Breast epithelium (tissue), 4 donors: ENCODE results near the gene PTPN1. TPM values are rescaled to one million over a fixed set of nuclear protein-coding genes. Genes with fewer than 3 reads are reported as not detected.

Experiments used
- DNase-seq, 2 donors: peaks; one replicate each; pipeline ENCODE4 v3.0.0-alpha.2; 2019; ENCODE audit warnings: low spot score in 2 of 2
- H3K27ac ChIP-seq, 2 donors: fragments of 200-600 bp; sonication (generic) in 1 of 2; one replicate each; pipeline ENCODE4 v1.5.1; 2016 to 2019; ENCODE audit warnings: mild to moderate bottlenecking in 1 of 2
- H3K27me3 ChIP-seq, 2 donors: fragments of 200-600 bp; sonication (generic) in 1 of 2; one replicate each; pipeline versions ENCODE4 v1.5.1 to v1.6.0; 2017 to 2019; ENCODE audit warnings: control low read depth in 1 of 2, mild to moderate bottlenecking in 1 of 2
- H3K36me3 ChIP-seq: fragments of 200-600 bp; one replicate; pipeline ENCODE4 v1.5.1; 2019
- H3K4me1 ChIP-seq, 2 donors: fragments of 200-600 bp; sonication (generic); one replicate each; pipeline ENCODE4 v1.5.1; 2016 to 2019; ENCODE audit warnings: control low read depth in 1 of 2
- H3K4me3 ChIP-seq, 3 donors: fragments of 200-600 bp; sonication (generic); 1 replicate in 2 of 3; 2 replicates in 1 of 3; pipeline ENCODE4 v1.5.1; 2016 to 2019; ENCODE audit warnings: mild to moderate bottlenecking in 3 of 3, moderate library complexity in 2 of 3
- H3K9me3 ChIP-seq, 2 donors: fragments of 200-600 bp; sonication (generic) in 1 of 2; one replicate each; pipeline ENCODE4 v1.5.1; 2016 to 2019; ENCODE audit warnings: control low read depth in 1 of 2
- CTCF ChIP-seq, 3 donors: fragments of 450-650 bp; IDR thresholded peaks; one replicate each; pipeline ENCODE4 v1.5.1; 2016 to 2017; ENCODE audit warnings: antibody characterized with exemption in 3 of 3, mild to moderate bottlenecking in 3 of 3, moderate library complexity in 3 of 3
- POLR2A ChIP-seq: fragments of 450-650 bp; IDR thresholded peaks from one replicate; pipeline ENCODE4 v1.6.1; 2016; ENCODE audit warnings: antibody characterized with exemption, mild to moderate bottlenecking, moderate library complexity
- POLR2AphosphoS5 ChIP-seq, 3 donors: sonication (generic); formaldehyde crosslinking; IDR thresholded peaks; one replicate each; pipeline ENCODE4 v1.6.1; 2017; ENCODE audit warnings: antibody characterized with exemption in 3 of 3
- intact Hi-C: fragments of 100-400 bp; cut with DNase I; formaldehyde crosslinking; loops from one replicate; pipeline ENCODE4 v1.15.1; 2023; ENCODE audit warnings: low total_unique reads
- total RNA-seq, 3 donors: library from RNA; depleted of rRNA; stranded (reverse); fragments of >200 nt; gene quantifications; one replicate each; pipeline ENCODE4 v1.1.0, GENCODE V29; 2016

PTPN1 gene
- total RNA-seq, 3 donors from 2014 or later, result 23.8 to 29.2 (median 28.5) TPM

GRCh38 chr20:50515471-50516106, 5.4 kb downstream of the PTPN1 start:
- no peaks in the 10 kb centered on the region for H3K36me3 ChIP-seq
- DNase-seq, result no peak
- no peak overlapping the region for H3K27ac ChIP-seq
- H3K4me1 ChIP-seq, result peaks cover 0 to 10% of the 10 kb centered on the region in 2 donors
- H3K27me3 ChIP-seq, result no peaks in the 10 kb centered on the region
- no peak for TF ChIP-seq POLR2AphosphoS5 (IDR thresholded peaks at IDR 0.05)
- no peak for TF ChIP-seq POLR2A
- intact Hi-C loops, result no loop called here
- no peaks in the 10 kb centered on the region for H3K9me3 ChIP-seq
- no peak overlapping the region for H3K4me3 ChIP-seq

GRCh38 chr20:50516180-50516934, 6.2 kb downstream of the PTPN1 start:
- H3K9me3 ChIP-seq, result no peaks in the 10 kb centered on the region
- H3K4me1 ChIP-seq, result peaks cover 0 to 8% of the 10 kb centered on the region in 2 donors
- DNase-seq, result no peak
- intact Hi-C loops, result no loop called here
- no peak overlapping the region for H3K4me3 ChIP-seq
- no peaks in the 10 kb centered on the region for H3K36me3 ChIP-seq
- H3K27ac ChIP-seq, result no peak overlapping the region
- no peaks in the 10 kb centered on the region for H3K27me3 ChIP-seq
- no peak for TF ChIP-seq POLR2AphosphoS5 (IDR thresholded peaks at IDR 0.05)
- no peak for TF ChIP-seq POLR2A
- TF ChIP-seq CTCF (IDR thresholded peaks at IDR 0.05), result no peak

GRCh38 chr20:50516935-50517816, 7.0 kb downstream of the PTPN1 start:
- Histone ChIP-seq H3K9me3 (no peaks in the 10 kb centered on the region), H3K36me3 (no peaks in the 10 kb centered on the region), H3K27ac (peak overlapping the region; percentile 25 to 52), H3K27me3 (no peaks in the 10 kb centered on the region), H3K4me3 (no peak overlapping the region), H3K4me1 (peaks cover 0 to 1% of the 10 kb centered on the region in 2 donors)
- TF ChIP-seq CTCF (IDR thresholded peaks at IDR 0.05) (no peak), POLR2AphosphoS5 (IDR thresholded peaks at IDR 0.05) (no peak)
- no peak for DNase-seq
- intact Hi-C loops, result no loop called here

GRCh38 chr20:50517817-50518154, 7.6 kb downstream of the PTPN1 start:
- DNase-seq, result peak in 1 of 2 donors; percentile 13

More at GRCh38 chr20:50517817-50518154, 7.6 kb downstream of the PTPN1 start:
- intact Hi-C loops, result no loop called here
- no peaks in the 10 kb centered on the region for H3K36me3 ChIP-seq
- H3K4me1 ChIP-seq, result no peaks in the 10 kb centered on the region
- H3K9me3 ChIP-seq, result no peaks in the 10 kb centered on the region
- no peak for TF ChIP-seq POLR2AphosphoS5 (IDR thresholded peaks at IDR 0.05)
- no peak for TF ChIP-seq POLR2A
- no peak for TF ChIP-seq CTCF (IDR thresholded peaks at IDR 0.05)
- H3K27ac ChIP-seq, result peak overlapping the region in 1 of 2 donors; percentile 52
- no peak overlapping the region for H3K4me3 ChIP-seq
- H3K27me3 ChIP-seq, result no peaks in the 10 kb centered on the region
